Tibial nerve (tissue), 4 donors: ENCODE data around the gene CTSA.

Experiments
- CTCF ChIP-seq, 5 experiments: fragments of 200-600 bp in 3 of 5; fragments of 450-650 bp in 2 of 5; sonication (generic) in 3 of 5; IDR thresholded peaks; one replicate each; pipeline ENCODE4 v1.5.1; 2016 to 2019; ENCODE audit warnings: antibody characterized with exemption in 5 of 5, mild to moderate bottlenecking in 3 of 5, moderate library complexity in 2 of 5
- EP300 ChIP-seq, 2 donors: sonication (generic); formaldehyde crosslinking; IDR thresholded peaks; one replicate each; pipeline ENCODE4 v1.6.1; 2017; ENCODE audit warnings: antibody characterized with exemption in 2 of 2, mild to moderate bottlenecking in 1 of 2
- POLR2A ChIP-seq, 2 donors: fragments of 450-650 bp; IDR thresholded peaks; one replicate each; pipeline ENCODE4 v1.6.1; 2017; ENCODE audit warnings: antibody characterized with exemption in 2 of 2, mild to moderate bottlenecking in 2 of 2, moderate library complexity in 2 of 2

GRCh38 chr20:45917790-45918141 lies 26.6 kb downstream of the CTSA start:
- TF ChIP-seq CTCF (IDR thresholded peaks at IDR 0.05) (no peak), POLR2A (IDR thresholded peaks at IDR 0.05) (no peak), EP300 (IDR thresholded peaks at IDR 0.05) (no peak)
